Spleen (tissue), 3 donors: ENCODE results near the gene LRRC37A3.

ENCODE experiments used
- POLR2A ChIP-seq, 3 donors: fragments of 450-650 bp; IDR thresholded peaks; one replicate each; pipeline ENCODE4 v1.5.1; 2017; ENCODE audit warnings: antibody characterized with exemption in 3 of 3, mild to moderate bottlenecking in 1 of 3
- POLR2AphosphoS5 ChIP-seq, 3 donors: sonication (generic); formaldehyde crosslinking; IDR thresholded peaks; one replicate each; pipeline ENCODE4 v1.5.1; 2017; ENCODE audit warnings: antibody characterized with exemption in 3 of 3

DNA sequence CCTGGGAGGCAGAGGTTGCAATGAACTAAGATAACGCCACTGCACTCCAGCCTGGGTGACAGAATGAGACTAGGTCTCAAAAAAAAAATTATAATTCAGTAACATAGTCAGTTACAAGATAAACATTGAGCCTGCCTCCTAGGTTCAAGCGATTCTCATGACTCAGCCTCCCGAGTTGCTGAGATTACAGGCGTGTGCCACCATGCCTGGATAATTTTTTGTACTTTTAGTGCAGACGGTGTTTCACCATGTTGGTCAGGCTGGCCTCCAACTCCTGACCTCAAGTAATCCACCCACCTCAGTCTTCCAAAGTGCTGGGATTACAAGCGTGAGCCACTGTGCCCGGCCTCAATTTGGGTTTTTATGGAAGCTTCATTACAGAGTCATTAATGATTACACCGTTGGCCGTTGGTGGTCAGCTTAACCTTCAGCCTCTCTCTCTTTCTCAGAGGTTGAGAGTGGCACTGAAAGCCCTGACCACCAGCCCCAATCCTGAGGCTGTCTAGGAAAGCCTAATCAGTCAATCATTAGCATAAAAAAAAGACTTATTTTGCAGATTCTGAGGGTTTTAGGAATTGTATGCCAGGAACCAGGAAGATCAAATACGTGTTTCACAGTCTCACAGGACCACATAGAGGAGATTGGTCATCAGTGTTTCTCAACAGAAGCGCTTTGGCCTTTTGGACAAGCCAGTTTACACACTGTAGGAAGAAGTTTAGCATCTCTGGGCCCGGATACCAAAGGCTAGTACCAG is 1.3 kb upstream of the LRRC37A3 start:
- no peak for TF ChIP-seq POLR2AphosphoS5 (IDR thresholded peaks at IDR 0.05)
- no peak for TF ChIP-seq POLR2A (IDR thresholded peaks at IDR 0.05)
